COLO829 (cell line): ENCODE results near the gene KCNK2.

ENCODE experiments used
- DNase-seq: peaks from one replicate; pipeline ENCODE4 v3.0.0; 2012; ENCODE audit warnings: low spot score

Gene KCNK2, protein sequence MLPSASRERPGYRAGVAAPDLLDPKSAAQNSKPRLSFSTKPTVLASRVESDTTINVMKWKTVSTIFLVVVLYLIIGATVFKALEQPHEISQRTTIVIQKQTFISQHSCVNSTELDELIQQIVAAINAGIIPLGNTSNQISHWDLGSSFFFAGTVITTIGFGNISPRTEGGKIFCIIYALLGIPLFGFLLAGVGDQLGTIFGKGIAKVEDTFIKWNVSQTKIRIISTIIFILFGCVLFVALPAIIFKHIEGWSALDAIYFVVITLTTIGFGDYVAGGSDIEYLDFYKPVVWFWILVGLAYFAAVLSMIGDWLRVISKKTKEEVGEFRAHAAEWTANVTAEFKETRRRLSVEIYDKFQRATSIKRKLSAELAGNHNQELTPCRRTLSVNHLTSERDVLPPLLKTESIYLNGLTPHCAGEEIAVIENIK

DNA sequence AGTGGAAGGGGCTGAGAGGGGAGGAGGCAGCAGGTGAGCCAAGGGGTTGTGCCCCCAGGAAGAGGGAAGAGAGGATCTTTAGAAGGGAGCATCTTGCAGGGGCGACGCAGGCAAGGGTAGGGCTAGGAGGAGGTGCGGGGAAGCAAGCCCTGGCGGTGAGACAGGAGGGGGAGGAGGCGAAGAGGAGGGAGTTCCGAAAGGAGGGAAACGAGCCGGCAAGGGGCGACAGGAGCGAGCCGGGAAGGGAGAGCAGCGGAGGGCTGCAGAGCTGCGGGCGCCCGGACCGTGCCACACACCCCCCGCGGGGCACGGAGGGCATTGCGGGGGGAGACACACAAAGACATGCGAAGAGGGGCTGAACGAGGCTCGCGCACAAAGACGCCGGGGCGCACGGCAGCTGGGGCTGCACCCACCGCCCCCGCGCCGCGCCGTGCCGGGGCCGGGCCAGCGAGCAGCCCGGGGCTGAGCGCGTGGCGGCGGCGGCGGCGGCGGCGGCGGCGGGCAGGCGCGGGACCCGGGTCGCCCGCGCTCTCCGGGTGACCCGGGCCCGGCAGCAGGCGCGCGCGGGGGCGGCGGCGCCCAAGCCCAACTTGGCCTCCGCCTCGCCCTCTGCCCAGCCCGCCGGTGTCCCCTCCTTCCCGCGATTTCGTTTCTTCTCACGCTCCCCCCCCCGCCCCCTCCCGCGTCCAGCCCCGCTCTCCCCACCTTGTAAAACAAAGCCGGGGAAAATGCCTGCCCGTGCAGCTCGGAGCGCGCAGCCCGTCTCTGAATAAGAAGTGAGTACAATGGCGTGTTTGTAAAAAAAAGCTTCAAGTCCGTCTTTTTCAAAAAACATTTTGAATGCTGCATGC, at the start of gene KCNK2:
Gene KCNK2, plus strand, starts transcription at position 206 of the 851 bp plus-strand sequence. CDS start 649 bp downstream, outside the sequence.
- no peak for DNase-seq

DNA sequence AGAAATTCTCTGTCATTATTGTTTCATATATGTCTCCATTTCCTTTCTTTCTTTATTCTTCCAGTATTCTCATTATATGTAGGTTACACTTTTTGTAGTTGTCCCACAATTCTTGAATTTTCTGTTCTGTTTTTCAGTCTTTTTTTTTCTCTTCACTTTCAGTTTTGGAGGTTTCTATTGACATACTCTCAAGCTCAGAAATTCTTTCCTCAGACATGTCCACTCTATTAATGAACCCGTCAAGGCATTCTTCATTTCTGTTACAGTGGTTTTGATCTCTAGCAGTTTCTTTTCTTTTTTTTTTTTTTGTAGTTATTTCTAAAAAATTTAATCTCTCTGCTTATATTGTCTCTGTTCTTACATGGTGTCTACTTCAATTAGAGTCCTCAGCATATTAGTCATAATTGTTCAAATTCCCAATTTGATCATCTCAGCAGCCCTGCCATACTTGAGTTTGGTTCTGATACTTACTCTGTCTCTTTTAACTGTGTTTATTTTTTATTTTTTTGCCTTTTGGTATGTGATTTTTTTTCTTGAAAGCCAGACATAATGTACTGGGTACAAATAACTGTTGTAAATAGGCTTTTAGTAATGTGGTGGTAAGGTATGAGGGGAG, 49.5 kb upstream of the KCNK2 start:
- DNase-seq = no peak

DNA sequence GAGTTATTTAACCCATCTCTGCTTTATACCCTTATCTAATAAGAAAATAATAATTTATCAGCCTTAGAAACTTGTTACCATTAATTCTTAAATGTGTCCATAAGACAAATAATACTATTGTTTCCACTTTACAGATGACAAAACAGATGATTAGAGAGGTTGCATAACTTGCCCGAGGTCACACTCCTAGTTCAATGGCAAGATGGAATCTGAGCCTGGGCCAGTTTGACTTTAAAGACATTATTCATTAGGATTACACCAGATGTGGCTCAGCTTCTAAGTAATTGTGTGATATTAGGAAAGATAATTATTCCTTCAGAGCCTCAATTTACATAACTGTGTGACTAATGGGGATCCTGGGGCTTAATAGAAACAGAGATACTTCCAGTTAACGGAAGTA, 42.3 kb upstream of the KCNK2 start:
- peak; percentile 28 for DNase-seq

DNA sequence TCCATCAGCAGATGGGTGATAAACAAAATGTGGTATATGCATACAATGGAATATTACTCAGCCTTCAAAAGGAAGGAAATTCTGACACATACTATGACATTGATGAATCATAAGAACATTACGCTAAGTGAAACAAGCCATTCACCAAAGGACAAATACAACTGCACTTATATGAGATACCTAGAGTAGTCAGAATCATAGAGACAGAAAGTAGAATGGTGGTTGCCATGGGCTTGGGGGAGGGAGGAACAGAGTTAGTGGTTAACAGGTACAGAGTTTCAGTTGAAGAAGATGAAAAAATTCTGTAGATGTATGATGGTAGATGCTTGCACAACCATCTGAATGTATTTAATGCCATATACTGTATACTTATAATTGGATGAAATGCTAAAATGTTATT, 39.1 kb upstream of the KCNK2 start:
- no peak for DNase-seq

DNA sequence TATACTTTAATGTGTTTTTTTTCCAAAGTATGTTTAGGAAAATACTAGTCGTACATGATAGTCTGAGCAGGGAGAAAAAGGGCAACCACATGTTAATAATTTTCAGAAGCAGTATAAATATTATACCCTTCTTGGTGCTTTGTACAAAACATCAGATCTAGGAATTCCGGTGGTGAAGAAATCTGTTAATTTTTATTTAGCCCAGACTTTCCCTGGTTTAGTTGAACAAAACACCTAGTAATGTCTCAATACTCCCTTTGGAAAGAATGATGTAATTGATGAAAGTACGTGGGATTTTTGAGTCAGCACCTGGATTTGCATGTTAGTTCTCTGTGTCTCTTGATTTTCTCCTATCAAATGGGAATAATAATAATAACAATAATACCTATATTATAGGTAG, 38.4 kb upstream of the KCNK2 start:
- DNase-seq = no peak

DNA sequence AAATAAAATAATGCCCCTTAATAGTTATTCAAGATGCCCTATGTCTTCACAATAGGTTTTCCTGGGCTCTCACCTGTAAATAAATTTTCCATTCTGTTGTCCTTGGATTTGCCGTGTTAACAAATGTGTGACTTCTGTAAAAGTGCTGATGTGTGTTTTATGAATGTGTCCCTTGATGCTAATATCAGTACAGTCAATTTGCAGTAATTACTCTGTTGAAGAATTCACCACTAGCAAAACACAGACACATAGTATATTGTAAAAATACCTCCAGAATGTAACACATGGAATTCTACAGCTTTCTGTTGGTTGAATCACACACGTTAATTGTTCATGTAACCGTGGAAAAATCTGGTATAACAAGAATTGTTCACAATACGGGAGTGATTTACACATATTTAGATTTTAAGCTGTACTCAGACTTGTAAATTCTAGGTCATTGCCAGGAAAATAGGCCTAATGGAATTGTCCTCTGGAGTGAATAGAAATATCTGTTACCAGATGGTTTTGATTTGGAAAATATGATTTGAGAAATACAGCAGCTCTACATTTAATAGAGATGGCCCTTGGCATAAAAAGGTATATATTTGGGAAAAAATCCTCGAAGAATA, 36.7 kb upstream of the KCNK2 start:
- DNase-seq = no peak

DNA sequence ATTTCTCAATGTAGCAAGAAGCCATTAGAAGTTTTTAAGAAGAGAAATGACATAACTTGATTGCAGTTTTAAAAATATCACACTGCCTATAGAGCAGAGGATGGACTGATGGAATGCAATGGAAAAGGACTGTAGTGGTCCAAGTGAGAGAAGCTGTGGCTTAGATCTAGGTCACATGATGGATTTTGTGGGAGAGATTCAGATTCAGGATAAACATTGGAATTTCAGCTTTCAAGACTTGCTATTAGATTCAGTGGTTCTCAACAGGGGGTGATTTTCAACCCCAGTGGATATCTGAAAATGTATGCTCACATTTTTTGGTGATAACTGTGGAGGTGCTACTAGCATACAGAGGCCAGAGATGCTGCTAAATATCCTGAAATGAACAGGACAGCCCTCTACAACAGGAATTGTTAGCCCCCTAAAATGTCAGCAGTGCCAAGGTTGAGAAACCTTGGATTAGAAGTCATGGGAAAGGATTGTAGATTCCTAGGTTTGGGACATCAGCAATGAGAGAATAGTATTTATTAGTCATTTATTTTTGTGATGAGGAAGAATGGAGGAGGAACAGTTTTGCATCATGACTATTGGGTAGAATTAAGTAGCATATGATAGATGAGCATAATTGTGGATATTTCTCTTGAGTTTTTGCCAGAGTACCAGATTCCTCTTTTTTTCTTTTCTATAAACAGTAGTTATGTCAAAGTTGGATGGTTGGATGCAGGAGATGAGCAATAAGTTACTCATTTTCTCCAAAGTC, 30.1 kb upstream of the KCNK2 start:
- no peak for DNase-seq

DNA sequence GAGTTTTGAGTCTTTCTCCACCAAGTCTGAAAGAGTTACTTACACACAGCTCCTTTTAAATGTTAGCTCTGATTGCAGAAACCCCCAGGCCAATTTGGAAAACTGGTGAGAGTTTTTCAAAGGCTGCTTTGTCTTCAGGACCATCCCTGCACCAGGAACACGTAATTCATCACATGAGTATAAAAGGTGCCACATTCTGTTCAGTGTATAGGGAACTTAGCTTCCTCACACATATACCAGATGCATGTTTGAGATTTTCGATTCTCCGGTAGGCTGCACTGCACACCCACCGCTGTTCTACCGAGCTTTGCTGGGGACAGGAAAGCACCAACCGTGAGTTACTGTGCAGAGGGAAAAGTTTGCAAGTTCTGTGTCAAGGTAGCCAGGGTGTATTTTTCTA, 28.3 kb upstream of the KCNK2 start:
- DNase-seq = peak; percentile 96

DNA sequence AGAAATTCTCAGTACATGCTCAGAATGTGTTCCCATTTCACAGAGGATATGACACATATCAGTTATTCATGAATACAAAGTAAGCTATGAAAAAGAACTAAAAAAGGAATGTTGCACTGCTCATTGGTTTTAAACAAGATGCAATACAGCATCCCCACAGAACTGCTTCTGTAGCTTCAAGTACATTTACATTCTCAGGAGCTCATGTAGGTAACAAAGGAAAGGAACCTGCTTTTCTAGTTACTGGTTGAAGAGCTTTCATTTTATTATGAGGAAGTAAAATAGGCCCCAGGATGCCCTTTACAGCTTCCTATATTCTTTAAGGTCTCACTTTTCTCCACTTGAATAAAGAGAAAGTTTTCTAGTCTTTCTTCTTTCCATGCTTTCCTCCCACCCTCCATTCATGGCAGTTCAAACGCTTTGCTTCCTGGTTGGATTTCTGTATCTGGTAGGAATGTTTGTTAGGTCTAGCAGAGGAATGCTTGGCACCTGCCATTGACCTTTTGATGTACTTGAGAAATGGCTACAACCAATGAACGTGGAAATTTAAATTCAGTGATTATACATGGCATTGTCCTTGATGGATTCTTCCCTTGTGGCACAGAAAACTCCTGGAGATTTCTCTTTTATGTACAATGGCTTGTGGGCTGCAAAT, 27.1 kb upstream of the KCNK2 start:
- DNase-seq = no peak

DNA sequence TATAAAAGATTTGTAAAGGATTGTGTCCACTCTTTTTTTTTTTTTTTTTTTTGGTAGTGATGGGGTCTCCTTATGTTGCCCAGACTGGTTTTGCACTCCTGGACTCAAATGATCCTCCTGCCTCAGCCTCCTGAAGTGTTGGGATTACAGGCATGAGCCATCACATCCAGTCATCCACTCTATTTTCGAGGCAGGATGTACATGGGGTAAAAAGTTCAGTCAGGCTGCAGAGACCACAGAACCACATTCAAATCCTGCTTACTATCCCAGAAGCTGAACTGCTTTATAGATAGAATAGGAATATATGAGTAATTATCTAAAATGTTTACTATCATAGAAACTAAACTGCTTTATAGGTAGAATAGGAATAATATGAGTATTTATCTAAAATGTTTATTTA, 26.0 kb upstream of the KCNK2 start:
- DNase-seq = no peak

DNA sequence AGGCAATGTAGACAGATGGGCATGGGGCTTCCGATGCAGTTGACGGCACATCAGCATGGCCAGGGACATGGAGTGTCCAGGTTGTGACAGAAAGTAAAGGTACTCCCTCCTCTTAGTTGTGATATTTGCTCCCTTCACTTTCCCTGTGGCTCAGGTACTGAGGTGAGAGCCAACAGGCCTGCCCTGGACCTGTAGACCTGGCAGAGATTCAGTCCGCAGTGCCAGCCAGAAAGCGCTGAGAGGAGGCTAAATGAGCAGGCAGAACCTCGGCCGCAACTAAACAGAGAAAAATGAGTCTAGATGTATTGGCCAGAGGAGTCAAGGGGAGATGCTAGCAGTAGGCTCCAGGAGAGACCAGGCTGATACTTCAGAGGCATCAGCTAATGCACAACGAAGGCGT, 22.6 kb upstream of the KCNK2 start:
- DNase-seq = no peak

DNA sequence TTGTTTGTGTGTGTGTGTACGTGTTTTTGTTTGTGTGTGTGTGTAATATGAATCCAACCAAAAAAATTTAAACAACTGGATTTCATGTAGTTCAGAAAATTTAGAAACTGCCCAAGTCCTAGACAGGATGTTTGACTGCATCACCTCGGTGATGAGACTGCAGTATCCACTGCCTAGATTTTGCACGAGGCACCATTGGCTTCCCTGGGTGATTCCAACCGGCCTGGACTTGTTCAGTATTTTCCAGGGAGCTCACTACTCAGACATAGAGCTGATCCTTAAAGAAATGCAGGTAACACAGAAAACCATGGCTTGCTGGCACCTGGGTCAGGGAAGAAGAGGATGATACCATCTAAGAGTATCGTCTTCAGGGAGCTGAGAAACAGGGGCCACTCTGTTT, 18.2 kb upstream of the KCNK2 start:
- DNase-seq = no peak

DNA sequence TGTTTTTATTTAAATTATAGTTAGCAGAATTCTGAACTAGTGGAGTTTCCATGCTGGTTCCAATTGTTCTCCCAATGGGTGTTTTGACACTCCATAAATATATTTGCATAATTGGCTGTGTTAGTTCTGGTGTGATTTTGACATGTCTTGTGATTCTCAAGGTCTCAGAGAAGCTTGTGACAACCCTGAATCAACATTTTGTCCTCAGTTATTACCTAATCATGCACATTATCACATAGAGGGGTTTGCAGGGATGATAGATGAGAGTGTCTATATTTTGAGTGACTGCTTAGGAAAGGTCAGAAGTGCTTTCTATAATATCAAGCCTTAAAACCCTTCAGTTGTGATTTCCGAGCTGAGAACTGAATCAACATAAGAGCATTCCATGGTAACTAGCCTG, 11.5 kb upstream of the KCNK2 start:
- DNase-seq = no peak

DNA sequence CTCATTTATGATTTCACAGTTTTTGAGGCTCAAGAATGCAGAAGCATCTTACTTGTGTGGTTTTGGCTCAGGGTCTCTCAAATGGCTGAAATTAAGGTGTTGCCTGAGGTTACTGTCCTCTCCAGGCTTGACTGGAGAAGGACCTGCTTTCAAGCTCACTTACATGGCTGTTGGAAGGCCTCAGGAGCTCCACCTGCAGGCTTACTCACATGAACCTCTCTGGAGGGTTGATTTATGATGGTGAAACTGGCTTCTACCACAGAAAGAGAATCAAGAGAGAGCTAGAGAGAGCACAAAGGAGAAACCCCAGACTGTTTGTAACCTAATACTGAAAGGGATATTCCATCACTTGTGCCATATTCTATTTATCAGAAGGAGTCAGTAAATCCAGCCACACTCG, 6.2 kb upstream of the KCNK2 start:
- DNase-seq = peak; percentile 26

DNA sequence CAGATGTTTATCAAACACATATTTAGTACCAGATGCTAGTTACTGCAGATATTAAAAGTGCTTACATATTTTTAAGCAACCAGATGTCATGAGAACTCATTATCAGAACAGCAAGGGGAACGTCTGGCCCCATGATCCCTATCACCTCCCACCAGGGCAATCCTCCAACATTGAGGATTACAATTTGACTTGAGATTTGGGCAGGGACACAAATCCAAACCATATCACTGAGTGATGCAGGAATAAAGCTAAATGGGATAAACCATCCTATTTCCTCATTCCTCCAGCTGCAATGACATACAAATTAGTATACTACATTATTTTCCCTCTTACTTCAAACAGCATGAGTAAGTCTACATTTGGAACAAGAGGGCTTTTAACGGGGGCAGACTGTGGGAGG, 3.1 kb upstream of the KCNK2 start:
- no peak for DNase-seq

DNA sequence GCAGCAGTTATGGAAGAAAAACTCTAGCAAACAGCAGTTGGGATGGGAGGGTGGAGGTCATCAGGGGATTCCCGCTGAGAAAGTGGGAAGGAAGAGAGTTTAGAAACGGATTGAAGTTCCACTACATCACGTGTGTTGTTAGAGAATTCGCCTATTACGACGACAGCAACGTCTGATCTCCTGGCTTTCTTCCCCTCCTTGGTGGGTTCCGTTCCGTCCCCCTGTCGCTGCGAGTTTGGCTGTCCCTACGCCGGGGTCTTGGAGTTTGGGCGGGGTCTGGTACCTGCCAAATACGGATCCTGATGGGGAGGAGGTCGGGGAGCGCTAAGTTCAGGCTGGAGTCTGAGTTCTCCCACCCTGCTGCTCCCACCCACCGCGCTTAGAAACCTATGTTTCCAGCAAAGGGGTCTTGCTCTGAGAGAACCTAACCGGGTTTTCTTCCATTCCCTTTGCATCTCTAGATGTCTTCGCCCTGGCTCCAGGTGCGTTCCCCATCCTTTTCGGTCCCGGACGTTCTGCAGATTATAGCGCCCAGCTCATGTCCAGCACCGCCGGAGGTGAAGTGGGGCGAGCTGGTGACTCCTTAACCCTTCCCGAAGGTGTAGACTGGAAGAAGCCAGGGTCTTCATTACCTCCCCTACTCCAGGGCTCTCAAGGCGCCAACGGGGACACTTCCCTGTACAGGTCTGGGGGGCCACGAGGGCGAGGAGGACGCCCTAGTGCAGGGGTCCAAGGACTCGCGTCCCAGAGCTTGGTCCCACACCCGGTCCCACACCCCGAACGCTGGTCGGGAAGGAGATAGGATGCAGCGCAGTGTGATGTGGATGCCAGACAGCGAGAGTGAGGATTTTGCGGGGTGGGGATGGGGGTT, 641 bp upstream of the KCNK2 start:
- no peak for DNase-seq

DNA sequence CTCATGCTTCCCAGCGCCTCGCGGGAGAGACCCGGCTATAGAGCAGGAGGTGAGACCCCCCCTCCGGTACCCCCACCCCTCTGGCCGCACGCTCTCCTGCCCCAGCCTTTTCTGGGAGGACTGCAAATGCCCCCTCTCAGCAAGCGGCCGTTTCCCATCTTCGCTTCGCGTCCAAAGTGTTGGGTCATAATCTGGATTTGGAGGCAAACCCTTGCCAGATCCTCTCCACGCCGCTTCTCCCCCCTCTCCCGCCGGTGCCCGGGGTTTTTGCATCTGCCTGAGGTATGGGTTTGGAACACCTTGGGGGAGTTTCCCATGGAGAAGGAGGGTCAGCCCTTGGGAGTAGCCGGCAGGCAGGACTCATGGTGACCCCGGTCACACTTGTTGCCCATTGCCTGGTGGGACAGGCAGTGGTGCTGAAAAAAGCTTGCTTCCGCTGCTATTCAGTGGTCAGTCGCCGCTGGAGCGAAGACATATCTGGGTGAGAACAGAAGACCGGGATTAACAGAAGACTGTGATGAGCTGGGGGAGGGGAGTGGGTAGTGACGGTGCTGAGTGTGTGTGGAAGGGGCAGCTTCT, 935 bp downstream of the KCNK2 start:
- DNase-seq = no peak

DNA sequence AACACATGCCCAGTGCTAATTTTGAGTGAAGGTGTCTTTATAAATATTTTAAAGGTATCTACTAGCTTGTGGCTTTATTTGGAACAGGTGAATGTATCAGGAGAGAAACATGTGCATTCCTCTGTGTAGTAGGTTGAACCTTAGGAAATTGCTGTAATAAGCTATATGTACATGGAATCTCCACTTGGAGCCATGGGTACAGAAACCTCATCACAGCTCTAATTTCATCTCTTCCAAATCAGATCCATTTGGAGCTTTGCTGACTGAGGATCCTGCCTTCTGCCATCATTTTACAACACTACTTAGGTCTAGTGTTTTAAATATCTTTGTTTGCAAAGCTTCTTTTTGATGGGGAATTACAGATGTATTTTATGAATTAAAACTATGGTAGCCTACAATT, 2.1 kb downstream of the KCNK2 start:
- no peak for DNase-seq

DNA sequence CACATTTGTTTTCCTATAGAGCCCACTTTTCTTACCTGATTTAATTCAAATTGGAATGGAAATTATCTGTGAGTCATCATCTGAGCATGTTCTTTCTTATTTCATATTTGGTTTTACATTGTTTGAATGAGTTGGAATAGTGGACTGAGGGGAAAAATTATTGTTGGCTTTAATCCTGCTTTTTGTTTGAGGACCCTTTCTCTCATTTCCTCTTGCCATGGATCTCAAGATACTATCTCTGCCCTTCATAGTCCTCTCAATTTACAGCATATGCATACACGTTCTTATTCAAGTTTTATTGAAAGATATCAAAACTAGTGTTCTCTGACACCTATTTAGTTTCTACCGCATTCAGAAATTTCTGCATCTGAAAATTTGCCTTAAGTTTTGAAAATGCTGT, 5.1 kb downstream of the KCNK2 start:
- DNase-seq = no peak

DNA sequence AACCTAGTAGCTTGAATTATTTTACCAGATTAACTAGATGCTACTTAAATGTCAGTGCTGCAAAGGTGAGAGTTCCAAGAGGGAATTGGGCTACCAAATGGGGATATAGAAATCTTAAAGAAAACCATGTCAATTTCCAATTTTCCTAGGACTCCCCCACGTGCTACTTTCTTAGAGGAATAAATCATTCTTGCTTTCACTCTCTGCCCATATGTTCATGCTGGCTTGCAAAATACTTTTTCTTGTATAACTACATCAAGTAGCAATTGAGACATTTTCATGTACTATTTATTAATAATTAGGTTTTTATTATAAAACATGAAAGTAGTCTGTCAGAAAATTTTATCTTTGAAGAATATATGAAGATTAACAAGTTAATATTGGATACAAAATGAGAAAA, 11.8 kb downstream of the KCNK2 start:
- no peak for DNase-seq
